M059J (cell line): Measurements from ENCODE around the gene RAD51B. TPM values are rescaled to one million over a fixed set of nuclear protein-coding genes. Genes with fewer than 3 reads are reported as not detected.

Source experiments
- DNase-seq: peaks from one replicate; pipeline ENCODE4 v3.0.0-alpha.2; 2012; ENCODE audit warnings: low read depth
- total RNA-seq: library from RNA; depleted of rRNA; stranded (reverse); fragments of >200 nt; shearing (Covaris generic); gene quantifications from 2 replicates; pipeline ENCODE4 v1.2.3, GENCODE V29; 2014

RAD51B gene
- total RNA-seq, 1 experiment from 2014 or later = 19.0 TPM

DNA sequence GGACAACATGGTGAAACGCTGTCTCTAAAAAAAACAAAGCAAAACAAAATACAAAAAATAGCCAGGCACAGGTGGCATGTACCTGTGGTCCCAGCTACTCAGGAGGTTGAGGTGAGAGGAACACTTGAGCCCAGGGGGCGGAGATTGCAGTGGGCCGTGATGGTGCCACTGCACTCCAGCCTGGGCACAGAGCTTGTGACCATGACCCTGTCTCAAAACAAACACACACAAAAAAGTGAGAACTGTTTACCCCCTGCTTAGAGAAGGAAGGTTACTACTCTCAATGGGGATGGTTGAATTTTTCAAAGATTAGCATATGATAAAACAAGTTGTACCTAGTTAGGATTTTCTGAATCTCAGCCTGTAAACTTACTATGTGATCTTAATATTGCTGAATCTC, 905.3 kb downstream of the RAD51B start:
- DNase-seq = no peak

GRCh38 chr14:68726093-68726695, 906.6 kb downstream of the RAD51B start:
- no peak for DNase-seq

DNA sequence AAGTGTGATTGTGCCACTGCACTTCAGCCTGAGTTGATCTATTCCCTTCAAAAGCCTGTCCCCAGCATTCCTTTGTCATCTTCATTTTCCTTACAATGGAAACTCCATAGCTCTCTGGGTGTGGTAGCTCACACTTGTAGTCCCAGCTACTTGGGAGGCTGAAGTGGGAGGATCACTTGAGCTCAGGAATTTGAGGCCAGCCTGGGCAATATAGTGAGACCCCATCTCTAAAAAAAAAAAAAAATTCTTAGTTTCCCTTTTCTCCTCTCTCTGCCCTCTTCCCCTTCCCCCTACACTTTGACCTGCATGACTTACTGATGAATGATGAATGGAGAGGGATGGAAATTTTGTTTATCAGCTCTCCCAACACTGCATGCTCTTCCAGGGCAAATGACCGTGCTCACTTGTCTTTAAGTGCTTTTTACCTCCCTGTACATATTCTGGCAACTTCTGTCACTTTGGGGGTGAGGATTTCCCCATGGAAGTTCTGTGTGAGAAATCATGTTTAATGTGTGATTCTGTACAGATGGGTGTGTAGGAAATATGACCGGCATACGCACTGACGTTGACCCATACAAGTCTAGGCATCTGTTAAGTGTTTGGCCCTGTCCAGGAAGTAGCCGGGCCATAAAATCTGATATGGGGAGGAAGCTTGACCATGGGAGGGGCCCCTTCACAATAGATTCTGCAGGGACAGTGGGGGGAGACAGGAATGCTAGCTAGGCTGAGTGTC, 907.9 kb downstream of the RAD51B start:
- DNase-seq = no peak

DNA sequence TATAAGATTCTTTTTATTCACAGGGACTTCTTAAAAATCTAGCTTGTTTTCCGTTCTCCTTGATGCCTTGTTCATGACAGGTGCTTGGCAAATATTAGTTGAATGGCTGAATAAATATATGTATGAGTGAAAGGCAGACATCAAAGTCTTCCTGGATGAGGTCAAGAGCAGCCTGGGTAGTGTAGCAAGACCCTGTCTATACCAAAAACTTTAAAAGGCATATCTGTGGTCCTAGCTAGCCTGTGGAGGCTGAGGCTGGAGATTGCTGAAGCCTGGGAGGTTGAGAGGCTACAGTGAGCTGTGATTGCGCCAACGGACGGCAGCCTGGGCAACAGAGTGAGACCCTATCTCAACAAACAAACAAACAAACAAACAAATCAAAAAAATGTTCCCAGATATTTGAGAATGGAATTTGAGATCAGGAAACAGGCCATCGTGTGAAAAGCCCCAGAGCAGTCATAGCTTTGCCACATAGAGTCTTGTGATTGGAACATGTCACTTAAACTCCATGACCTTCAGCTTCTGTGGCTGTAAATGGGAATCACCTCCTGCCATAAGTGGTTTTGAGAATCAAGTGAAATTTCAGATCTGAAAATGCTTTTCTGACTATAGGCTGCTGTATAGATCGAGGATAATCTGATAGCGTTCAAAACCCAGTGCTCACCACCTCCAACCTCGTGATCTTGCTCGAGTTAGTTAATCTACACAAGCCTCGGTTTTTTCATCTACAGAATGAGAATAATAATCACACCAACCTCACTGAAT, 908.9 kb downstream of the RAD51B start:
- no peak for DNase-seq

DNA sequence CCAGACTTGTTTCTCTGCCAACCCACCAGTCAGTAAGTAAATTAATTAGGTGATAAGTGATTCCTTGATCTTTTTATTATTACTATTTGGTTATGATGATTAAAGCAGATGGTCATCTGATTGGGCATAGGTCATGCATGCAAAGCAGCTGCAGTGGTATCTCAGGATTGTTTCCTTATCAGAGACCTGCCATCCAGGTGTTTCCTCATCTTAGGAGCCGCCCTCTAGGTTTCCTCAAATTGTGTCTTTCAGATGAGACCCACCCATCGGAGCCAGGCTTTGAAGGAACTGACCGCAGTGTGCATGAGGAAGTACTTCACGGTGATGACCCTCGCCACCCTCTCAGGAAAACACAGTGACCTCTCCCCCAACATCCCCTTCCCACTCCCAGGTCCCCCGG, 910.0 kb downstream of the RAD51B start:
- no peak for DNase-seq

DNA sequence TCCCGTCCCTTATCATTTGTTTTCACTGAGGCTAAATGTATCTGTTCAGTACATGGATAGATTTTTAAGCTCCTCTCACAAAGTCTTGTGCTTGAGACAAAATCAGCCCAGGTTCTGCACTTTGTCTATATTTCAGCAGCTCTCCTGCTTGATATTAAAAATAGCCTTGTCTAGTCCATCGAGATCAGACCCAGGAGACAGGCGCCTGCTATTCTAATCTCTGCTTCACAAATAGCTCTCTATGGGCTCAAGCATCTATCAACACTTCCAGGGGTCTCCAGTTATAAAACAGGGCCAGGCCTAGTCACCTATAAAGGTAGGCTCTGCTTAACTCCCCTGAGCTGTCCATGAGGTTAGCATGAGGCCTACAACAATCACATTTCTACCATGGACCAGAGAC, 910.8 kb downstream of the RAD51B start:
- DNase-seq = no peak

DNA sequence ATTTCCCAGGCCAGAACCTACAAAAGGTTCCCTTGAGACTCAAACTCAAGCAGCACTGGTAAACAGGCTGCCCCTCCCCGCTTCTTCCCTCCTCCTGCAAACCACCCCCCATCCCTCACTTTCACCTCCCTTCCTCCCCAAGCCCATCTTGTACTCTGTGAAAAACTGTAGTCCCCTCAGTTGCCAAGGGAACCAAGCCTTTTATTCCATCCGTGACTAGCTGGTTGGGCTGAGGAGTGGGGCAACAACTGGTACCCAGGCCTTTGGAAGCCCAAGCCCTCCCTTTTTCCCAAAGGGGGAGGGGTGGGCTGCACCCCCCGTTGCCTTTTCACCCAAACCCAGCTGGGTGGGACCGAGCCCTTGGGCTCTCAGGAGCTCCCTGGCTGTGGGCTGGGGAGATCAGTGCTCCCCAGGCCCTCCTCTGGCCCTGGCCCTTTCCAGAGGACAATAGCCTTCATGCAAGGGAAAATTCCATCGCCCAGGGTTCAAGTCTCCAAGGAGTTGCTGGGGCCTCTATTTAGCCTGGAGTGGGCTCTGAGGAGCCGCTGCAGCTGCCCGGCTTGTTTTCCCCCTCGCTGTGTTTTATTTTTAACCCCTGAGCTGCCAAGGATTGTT, 911.3 kb downstream of the RAD51B start:
- no peak for DNase-seq

DNA sequence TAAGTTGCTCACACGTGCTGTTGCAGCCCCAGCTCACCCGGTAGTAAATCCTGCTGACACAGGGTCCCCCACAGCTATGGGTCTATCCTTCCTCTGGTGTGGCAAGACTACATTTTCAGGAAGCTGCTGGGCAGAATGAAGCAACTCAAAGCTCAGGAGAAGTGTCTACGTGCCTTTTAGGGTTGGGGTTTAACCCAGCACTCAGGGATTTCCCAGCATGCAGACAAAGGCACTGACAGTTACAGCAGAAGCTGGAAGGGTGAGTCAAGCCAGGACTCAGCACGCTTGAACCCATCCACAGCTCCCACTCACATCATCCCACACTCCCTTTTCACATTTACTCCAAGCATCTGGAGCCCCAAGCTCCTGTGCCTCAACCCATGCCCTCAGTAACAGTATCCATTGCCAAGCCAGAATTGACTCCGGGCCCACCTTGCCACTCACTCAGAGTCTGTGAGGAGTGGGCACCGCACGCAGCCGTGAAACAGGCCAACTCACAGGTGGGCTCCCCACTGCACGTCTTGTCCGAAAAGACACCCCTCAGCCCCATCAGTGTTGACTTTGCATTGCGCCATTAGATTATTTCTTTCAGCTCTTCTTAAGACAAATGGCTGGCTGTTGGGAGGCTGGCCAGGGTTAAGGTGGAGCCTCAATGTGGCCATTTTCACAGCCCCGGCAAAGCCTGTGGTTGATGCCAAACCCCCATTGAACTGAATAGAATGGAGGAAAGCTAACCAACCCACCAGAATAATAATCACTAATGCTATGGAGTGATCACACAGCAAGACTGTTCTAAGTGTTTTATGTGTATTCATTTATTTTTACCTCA, 913.7 kb downstream of the RAD51B start:
- no peak for DNase-seq

GRCh38 chr14:68734231-68734732, 914.7 kb downstream of the RAD51B start:
- DNase-seq = peak; percentile 54

DNA sequence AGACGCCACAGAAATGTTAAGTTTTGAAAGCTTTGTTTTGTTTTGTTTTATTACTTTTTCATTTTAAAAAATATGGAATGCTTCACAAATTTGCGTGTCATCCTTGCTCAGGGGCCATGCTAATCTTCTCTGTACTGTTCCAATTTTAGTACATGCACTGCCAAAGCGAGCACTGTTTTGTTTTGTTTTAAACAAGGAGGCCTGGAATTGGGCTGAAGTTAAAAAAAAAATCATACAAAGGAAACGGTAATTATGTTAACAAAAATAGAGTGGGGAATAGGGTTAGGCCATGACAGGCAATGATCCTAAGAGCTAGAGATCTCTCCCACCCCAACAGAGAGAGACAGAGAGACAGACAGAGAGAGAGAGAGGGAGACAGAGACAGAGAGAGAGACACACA, 916.3 kb downstream of the RAD51B start:
- DNase-seq = no peak

- DNase-seq = no peak
Observed at GRCh38 chr14:68736471-68736871, 916.9 kb downstream of the RAD51B start.

DNA sequence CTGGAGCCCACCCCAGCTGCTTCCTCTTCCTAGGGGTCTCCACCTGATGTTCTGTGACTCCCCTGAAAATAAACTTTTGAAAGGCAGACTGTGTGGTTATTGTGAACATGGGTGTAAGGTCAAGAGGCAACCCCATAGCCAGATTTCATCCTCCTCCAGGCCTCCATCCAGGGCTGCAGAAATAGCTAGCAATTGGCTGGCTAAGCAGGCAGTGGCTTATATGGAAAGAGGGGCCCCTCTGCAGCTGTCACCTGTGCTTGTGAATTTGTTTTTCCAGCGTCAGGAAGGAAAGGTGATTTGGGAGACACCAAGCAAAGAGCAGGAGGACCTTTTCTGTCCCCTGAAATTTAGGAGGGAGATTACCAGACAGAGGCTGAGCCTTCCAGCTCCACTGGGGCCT, 917.5 kb downstream of the RAD51B start:
- no peak for DNase-seq

DNA sequence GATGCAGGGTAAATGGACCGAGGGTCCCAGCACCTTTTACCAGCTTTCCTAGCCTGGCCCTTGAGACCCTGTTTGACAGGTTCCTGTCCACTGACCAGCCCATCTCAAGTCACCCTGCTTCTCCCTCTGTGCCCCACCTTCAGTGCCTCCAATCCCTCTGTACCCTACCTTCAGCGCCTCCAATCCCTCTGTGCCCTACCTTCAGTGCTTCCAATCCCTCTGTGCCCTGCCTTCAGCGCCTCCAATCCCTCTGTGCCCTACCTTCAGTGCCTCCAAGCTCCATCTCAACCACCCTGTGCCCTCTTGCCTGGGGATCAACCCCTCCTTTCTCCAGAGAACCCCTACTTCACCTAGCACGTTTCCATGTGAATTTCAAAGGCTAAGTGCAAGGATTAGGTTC, 919.0 kb downstream of the RAD51B start:
- DNase-seq = no peak

- DNase-seq = no peak
Observed at GRCh38 chr14:68739701-68740100, 920.1 kb downstream of the RAD51B start.

- DNase-seq = peak; percentile 9
Observed at GRCh38 chr14:68740788-68741476, 921.4 kb downstream of the RAD51B start.

DNA sequence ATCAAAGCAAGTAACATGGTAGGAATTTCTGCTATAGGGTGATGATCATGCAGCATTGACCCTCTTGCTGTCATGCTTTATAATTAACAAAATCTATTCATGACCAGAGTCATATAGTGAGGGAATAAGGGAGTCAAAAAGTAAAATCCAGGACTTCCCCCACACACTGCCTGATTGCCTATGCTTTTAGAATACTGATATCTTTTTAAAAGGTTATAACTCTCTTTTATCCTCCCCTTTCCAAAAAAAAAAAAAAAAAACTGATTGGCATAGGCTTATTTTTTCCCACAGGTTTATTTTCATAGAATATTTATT, 921.9 kb downstream of the RAD51B start:
- DNase-seq = no peak

DNA sequence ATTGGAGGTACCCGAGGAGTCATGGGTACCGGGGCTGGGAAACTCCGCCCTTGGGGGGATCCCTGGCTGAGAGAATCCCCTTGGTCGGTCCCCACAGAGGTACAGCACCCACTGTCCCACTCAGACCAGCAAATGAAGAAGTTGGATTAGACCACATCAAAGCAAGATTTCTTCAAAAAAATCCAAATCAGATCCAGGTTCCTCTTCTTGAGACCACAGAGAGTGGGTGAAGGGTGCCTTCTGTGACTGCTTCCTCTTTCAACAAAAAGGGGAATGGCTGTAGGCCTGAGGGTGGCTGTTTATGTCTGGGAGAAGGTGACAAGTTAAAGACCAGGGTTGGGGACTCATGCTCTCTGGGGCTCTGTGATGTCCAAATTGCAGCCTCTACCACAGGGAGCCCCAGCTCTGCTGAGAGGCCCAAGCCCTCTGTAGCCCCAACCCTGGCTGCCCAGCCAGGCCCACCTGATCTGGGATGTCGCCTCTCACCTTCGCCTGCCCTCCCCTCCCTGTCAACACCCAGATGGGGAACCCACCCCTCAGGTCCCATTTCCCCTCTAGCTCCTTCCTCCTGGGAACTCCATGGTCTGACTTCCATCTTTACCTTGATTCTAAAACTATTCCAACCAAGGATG, 922.4 kb downstream of the RAD51B start:
- no peak for DNase-seq

DNA sequence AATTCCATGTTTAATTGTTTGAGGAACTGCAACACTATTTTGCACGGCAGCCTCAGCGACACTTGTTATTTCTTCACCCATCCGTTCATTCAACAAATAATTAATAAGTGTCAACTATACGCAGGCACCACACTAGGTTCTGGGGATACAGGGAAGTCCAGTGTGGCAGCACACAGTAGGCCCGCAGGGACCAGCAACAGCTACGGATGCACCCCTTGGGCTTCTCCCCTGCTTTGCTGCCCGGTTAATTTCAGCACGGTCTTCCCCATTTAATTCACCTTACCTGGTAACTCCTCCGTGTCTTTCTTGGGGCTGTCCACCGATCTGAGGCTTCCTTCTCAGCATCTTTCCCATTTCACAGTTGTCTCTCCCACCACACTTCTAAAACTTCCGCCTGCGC, 925.0 kb downstream of the RAD51B start:
- no peak for DNase-seq

DNA sequence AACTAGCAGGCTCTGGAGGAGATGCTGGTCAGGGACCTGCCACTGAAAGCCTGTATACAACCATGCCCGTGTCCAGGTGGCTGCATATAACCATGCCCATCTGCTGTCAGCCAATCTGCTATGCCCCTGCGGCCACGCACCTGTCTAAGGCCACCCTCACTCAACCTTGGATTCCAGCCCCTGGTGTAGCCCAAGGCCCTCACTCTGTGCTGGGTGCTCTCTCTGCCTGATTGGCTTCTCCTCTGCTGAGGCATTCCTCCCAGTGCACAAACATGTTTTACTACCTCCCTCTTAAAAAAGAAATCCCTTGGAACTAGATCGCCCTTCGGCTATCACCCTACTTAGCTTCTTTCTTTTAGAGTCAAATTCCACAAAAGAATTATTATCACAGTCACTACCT, 927.8 kb downstream of the RAD51B start:
- DNase-seq = no peak

- no peak for DNase-seq
Observed at GRCh38 chr14:68748260-68748659, 928.7 kb downstream of the RAD51B start.

GRCh38 chr14:68748691-68749090, 929.1 kb downstream of the RAD51B start:
- DNase-seq = peak; percentile 7
